ENCODE data around the gene MBTD1. TPM values are rescaled to one million over a fixed set of nuclear protein-coding genes. Genes with fewer than 3 reads are reported as not detected.

Gene MBTD1
- polyA plus RNA-seq, 1 of the 3 experiments (the other 2 are of a cell fraction): 4.6 TPM

GRCh38 chr17:51200846-51201245 is 59.0 kb downstream of the MBTD1 start:
- Histone ChIP-seq H3K36me3 (replicated peaks in 1 of 2; ENCODE audit: control insufficient read depth in 1 of 2, insufficient read depth in 2 of 2, low read length in 1 of 2) (peaks cover 51 to 81% of the 10 kb centered on the region in 2 experiments), H3K9me3 (no peaks in the 10 kb centered on the region), H4K20me1 (ENCODE audit: insufficient read depth) (no peaks in the 10 kb centered on the region), H3K4me1 (ENCODE audit: control insufficient read depth in 1 of 2, insufficient read depth in 2 of 2, low read depth in 1 of 2, low read length in 1 of 2) (no peaks in the 10 kb centered on the region), H3K4me3 (ENCODE audit: low read depth in 2 of 2, low read length in 1 of 2) (no peak overlapping the region), H3K27me3 (ENCODE audit: insufficient read depth) (no peaks in the 10 kb centered on the region), H3K27ac (ENCODE audit: low read depth in 2 of 2, low read length in 1 of 2) (no peak overlapping the region), H3K9ac (no peak overlapping the region), H3K79me2 (ENCODE audit: insufficient read depth) (no peaks in the 10 kb centered on the region), H2AFZ (ENCODE audit: low read depth) (no peak overlapping the region), H3K9me2 (no peaks in the 10 kb centered on the region), H3K4me2 (no peak overlapping the region), H3F3A (replicated peaks; ENCODE audit: insufficient read depth) (peaks cover 5% of the 10 kb centered on the region)
- CTCF ChIA-PET: interaction anchor here (0.8 to 1.2 kb wide), 2 partner anchors 47 to 57 kb away, joined by 3 read pairs; partner anchors contain the start of gene NME1
- no peak for TF ChIP-seq YY1 (IDR thresholded peaks at IDR 0.05; ENCODE audit: low read depth)
- no peak for TF ChIP-seq RFX5 (IDR thresholded peaks at IDR 0.05; ENCODE audit: low read length)
- TF ChIP-seq POLR2AphosphoS5 (IDR thresholded peaks at IDR 0.05; ENCODE audit: low read depth, low read length): no peak
- no peak for TF ChIP-seq PBX3 (IDR thresholded peaks at IDR 0.05)
- TF ChIP-seq ELF1 (IDR thresholded peaks at IDR 0.05): no peak
- no peak for TF ChIP-seq CHD2 (IDR thresholded peaks at IDR 0.05; ENCODE audit: low read length, partially characterized antibody)
- TF ChIP-seq TCF12 (IDR thresholded peaks at IDR 0.05): no peak
- no peak for TF ChIP-seq NFIC (IDR thresholded peaks at IDR 0.05; ENCODE audit: borderline replicate concordance)
- no peak for TF ChIP-seq EP300 (IDR thresholded peaks at IDR 0.05; ENCODE audit: borderline replicate concordance in 1 of 2, low read depth in 1 of 2, low read length in 1 of 2)
- no peak for TF ChIP-seq FOXM1 (IDR thresholded peaks at IDR 0.05; ENCODE audit: low read depth)
- TF ChIP-seq, protein P1, sequence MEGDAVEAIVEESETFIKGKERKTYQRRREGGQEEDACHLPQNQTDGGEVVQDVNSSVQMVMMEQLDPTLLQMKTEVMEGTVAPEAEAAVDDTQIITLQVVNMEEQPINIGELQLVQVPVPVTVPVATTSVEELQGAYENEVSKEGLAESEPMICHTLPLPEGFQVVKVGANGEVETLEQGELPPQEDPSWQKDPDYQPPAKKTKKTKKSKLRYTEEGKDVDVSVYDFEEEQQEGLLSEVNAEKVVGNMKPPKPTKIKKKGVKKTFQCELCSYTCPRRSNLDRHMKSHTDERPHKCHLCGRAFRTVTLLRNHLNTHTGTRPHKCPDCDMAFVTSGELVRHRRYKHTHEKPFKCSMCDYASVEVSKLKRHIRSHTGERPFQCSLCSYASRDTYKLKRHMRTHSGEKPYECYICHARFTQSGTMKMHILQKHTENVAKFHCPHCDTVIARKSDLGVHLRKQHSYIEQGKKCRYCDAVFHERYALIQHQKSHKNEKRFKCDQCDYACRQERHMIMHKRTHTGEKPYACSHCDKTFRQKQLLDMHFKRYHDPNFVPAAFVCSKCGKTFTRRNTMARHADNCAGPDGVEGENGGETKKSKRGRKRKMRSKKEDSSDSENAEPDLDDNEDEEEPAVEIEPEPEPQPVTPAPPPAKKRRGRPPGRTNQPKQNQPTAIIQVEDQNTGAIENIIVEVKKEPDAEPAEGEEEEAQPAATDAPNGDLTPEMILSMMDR (IDR thresholded peaks at IDR 0.05): no peak
- POLR2A ChIA-PET: interaction anchor here (0.6 kb wide), 1 partner anchor 36 kb away, joined by 3 read pairs; no protein-coding TSS in a partner anchor
- WGBS (ENCODE audit: low lambda C conversion rate): 96% methylated on average over 2 of the region's 2 CpGs
- no peak for DNase-seq

DNA sequence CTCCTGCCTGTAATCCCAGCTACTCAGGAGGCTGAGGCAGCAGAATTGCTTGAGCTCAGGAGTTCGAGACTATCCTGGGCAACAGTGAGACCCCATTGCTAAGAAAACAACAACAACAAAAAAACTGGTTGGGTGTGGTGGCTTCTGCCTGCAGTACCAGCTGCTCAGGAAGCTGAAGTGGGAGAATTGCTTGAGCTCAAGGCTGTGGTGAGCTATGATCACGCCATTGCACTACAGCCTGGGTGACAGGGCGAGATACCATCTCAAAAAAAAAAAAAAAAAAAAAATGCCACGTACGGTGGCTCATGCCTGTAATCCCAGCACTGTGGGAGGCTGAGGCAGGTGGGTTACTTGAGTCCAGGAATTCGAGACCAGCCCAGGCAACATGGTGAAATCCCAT is 59.6 kb downstream of the MBTD1 start:
- no peaks in the 10 kb centered on the region for H3K9me2 ChIP-seq
- no peak overlapping the region for H3K9ac ChIP-seq
- ChIA-PET CTCF (interaction anchor here (0.8 to 1.2 kb wide), 2 partner anchors 47 to 58 kb away, joined by 3 read pairs; partner anchors contain the start of gene NME1), POLR2A (interaction anchor here (0.6 kb wide), 1 partner anchor 35 kb away, joined by 3 read pairs; no protein-coding TSS in a partner anchor)
- H3K36me3 ChIP-seq (replicated peaks in 1 of 2; ENCODE audit: control insufficient read depth in 1 of 2, insufficient read depth in 2 of 2, low read length in 1 of 2): peaks cover 49 to 81% of the 10 kb centered on the region in 2 experiments
- H3K4me2 ChIP-seq: no peak overlapping the region
- no peaks in the 10 kb centered on the region for H3K79me2 ChIP-seq (ENCODE audit: insufficient read depth)
- TF ChIP-seq POLR2AphosphoS5 (IDR thresholded peaks at IDR 0.05; ENCODE audit: low read depth, low read length): no peak
- TF ChIP-seq, protein P2, sequence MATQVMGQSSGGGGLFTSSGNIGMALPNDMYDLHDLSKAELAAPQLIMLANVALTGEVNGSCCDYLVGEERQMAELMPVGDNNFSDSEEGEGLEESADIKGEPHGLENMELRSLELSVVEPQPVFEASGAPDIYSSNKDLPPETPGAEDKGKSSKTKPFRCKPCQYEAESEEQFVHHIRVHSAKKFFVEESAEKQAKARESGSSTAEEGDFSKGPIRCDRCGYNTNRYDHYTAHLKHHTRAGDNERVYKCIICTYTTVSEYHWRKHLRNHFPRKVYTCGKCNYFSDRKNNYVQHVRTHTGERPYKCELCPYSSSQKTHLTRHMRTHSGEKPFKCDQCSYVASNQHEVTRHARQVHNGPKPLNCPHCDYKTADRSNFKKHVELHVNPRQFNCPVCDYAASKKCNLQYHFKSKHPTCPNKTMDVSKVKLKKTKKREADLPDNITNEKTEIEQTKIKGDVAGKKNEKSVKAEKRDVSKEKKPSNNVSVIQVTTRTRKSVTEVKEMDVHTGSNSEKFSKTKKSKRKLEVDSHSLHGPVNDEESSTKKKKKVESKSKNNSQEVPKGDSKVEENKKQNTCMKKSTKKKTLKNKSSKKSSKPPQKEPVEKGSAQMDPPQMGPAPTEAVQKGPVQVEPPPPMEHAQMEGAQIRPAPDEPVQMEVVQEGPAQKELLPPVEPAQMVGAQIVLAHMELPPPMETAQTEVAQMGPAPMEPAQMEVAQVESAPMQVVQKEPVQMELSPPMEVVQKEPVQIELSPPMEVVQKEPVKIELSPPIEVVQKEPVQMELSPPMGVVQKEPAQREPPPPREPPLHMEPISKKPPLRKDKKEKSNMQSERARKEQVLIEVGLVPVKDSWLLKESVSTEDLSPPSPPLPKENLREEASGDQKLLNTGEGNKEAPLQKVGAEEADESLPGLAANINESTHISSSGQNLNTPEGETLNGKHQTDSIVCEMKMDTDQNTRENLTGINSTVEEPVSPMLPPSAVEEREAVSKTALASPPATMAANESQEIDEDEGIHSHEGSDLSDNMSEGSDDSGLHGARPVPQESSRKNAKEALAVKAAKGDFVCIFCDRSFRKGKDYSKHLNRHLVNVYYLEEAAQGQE (IDR thresholded peaks at IDR 0.05; ENCODE audit: low read depth, low read length): no peak
- no peaks in the 10 kb centered on the region for H4K20me1 ChIP-seq (ENCODE audit: insufficient read depth)
- H3K4me1 ChIP-seq (ENCODE audit: control insufficient read depth in 1 of 2, insufficient read depth in 2 of 2, low read depth in 1 of 2, low read length in 1 of 2): no peaks in the 10 kb centered on the region
- no peak overlapping the region for H3K27ac ChIP-seq (ENCODE audit: low read depth in 2 of 2, low read length in 1 of 2)
- H3K4me3 ChIP-seq (ENCODE audit: low read depth in 2 of 2, low read length in 1 of 2): no peak overlapping the region
- H3K27me3 ChIP-seq (ENCODE audit: insufficient read depth): no peaks in the 10 kb centered on the region
- H3K9me3 ChIP-seq: no peaks in the 10 kb centered on the region
- 96% methylated on average over 6 of the region's 6 CpGs for WGBS (ENCODE audit: low lambda C conversion rate)
- no peak for DNase-seq
- H3F3A ChIP-seq (replicated peaks; ENCODE audit: insufficient read depth): peaks cover 5% of the 10 kb centered on the region
- no peak overlapping the region for H2AFZ ChIP-seq (ENCODE audit: low read depth)

Data from SK-N-SH (cell line).